ENCODE data around the gene TSSK3.

DNA sequence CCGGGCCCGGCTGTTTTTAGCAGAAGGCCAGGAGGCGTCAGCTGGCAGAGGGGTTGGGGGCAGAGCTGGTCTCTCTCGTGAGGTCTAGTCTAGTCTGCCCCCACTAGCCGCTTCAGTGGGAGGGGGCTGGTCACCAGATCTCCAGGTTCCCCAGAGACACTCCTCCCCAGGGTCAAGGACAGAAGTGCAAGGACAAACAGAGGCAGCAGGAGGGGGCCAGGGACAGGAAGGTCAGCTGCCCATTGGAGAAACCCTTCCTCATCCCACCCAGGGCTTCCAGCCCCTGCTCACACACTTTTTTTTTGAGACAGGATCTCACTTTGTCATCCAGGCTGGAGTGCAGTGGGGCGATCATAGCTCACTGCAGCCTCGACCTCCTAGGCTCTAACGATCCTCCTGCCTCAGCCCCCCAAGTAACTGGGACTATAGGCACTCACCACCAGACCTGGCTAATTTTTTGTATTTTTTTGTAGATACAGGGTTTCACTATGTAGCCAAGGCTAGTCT lies 10.0 kb upstream of the TSSK3 start:
- no peak for TF ChIP-seq POLR2AphosphoS5 (IDR thresholded peaks at IDR 0.05)
- TF ChIP-seq POLR2A (IDR thresholded peaks at IDR 0.05) = no peak
- TF ChIP-seq, protein P1, sequence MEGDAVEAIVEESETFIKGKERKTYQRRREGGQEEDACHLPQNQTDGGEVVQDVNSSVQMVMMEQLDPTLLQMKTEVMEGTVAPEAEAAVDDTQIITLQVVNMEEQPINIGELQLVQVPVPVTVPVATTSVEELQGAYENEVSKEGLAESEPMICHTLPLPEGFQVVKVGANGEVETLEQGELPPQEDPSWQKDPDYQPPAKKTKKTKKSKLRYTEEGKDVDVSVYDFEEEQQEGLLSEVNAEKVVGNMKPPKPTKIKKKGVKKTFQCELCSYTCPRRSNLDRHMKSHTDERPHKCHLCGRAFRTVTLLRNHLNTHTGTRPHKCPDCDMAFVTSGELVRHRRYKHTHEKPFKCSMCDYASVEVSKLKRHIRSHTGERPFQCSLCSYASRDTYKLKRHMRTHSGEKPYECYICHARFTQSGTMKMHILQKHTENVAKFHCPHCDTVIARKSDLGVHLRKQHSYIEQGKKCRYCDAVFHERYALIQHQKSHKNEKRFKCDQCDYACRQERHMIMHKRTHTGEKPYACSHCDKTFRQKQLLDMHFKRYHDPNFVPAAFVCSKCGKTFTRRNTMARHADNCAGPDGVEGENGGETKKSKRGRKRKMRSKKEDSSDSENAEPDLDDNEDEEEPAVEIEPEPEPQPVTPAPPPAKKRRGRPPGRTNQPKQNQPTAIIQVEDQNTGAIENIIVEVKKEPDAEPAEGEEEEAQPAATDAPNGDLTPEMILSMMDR (IDR thresholded peaks at IDR 0.05) = no peak
